Measurements from ENCODE around the gene TMC1. TPM values are rescaled to one million over a fixed set of nuclear protein-coding genes. Genes with fewer than 3 reads are reported as not detected.
"Not testable (repeated sequence)": the region's sequence is repeated elsewhere in the genome, so short reads cannot be mapped to it uniquely, and the experiment has no call there.

Gene TMC1
- total RNA-seq, 1 experiment from 2014 or later, result not detected

DNA sequence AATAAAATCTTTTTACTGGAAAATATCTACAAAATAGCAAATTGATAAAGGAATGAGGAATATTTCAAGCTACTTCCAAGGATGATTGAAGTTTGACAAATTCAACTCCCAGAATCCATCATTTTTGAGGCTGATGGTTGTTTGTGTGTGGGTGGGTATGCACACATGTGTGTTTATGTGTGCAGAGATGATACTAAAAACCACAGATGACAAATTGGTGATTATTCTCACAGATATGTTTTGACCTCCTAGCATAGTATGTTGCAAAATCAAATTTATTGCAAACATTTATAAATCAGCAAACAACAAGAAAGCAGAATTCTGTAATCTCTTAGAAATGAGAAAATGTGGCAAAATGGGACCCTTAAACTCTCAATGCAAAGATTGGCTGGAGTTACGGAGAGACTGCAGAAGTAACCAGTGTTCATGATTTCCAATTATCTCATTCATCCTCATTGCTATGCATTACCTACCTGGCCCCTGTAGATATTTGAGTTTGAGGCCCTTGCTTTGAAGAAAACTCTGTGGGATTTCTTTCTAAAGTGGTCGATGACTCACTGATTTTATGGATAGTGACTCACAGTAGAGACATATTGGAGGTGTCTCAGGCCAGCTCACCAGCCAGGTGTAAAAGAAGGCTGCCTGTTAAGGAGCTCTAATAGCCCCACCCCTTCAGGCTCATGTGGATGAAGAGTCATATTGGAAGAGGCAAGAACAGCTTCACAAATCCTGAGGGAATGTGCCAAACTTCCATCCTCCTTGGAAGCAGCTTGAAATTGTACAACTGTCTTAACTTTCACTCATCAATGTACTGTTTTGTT lies 44.6 kb upstream of the TMC1 start:
- Mint-ChIP-seq H3K36me3 (ENCODE audit: insufficient read depth, unreplicated experiment) (no peaks in the 10 kb centered on the region), H3K9me3 (ENCODE audit: unreplicated experiment) (no peaks in the 10 kb centered on the region), H3K4me1 (ENCODE audit: insufficient read depth, unreplicated experiment) (peaks cover 20% of the 10 kb centered on the region), H3K4me3 (ENCODE audit: unreplicated experiment) (no peak overlapping the region), H3K27me3 (ENCODE audit: insufficient read depth, unreplicated experiment) (no peaks in the 10 kb centered on the region), H3K27ac (ENCODE audit: low read depth, unreplicated experiment) (peak overlapping the region; percentile 95)
- peak; percentile 96 for DNase-seq (ENCODE audit: unreplicated experiment)
- POLR2A ChIA-PET, result interaction anchor here (0.6 to 6.2 kb wide), 18 partner anchors 11 to 184 kb away, joined by 3 to 72 read pairs (median 6); partner anchors contain the start of gene ZFAND5
- BruUV-seq (replicated peaks), result no TSS peak
- intact Hi-C loops (cut with micrococcal nuclease), result loop anchor here (1.0 to 5.0 kb wide), 3 partner anchors 65 to 112 kb away; partner anchors contain the start of gene ZFAND5
- TF ChIP-seq, protein P1, sequence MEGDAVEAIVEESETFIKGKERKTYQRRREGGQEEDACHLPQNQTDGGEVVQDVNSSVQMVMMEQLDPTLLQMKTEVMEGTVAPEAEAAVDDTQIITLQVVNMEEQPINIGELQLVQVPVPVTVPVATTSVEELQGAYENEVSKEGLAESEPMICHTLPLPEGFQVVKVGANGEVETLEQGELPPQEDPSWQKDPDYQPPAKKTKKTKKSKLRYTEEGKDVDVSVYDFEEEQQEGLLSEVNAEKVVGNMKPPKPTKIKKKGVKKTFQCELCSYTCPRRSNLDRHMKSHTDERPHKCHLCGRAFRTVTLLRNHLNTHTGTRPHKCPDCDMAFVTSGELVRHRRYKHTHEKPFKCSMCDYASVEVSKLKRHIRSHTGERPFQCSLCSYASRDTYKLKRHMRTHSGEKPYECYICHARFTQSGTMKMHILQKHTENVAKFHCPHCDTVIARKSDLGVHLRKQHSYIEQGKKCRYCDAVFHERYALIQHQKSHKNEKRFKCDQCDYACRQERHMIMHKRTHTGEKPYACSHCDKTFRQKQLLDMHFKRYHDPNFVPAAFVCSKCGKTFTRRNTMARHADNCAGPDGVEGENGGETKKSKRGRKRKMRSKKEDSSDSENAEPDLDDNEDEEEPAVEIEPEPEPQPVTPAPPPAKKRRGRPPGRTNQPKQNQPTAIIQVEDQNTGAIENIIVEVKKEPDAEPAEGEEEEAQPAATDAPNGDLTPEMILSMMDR (IDR thresholded peaks at IDR 0.05; ENCODE audit: unreplicated experiment), result no peak
- CTCF ChIA-PET, result interaction anchor here (0.7 to 1.5 kb wide), 3 partner anchors 43 to 115 kb away, joined by 3 to 4 read pairs (median 4); no protein-coding TSS in a partner anchor

DNA sequence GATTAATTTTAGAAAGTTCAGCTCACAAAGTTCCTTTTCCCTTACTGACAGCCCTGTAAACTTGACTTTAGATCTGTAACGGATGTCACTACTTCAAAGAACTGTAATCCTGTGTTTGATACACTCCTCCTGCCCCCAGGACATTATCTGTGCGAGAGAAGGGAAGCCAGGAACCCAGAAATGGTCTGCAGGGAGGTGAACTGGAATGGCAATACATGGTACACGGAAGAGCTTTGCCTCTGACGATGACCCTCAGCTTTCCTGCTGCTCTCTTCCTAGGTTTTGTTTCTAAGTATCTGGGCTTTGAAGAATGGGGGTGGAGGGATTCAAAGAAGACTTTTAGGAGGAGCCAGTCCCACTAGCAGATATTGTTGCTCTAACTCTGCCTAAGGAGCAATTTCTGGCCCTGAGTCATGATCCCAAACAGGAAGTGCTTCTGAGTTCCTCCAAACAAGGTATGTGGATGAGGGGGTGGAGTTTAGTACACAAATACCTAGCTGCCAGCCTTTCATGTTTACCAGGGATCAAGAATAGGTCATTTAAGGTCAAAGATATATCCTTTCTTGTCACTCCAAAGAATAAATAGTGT lies 43.4 kb upstream of the TMC1 start:
- intact Hi-C loops (cut with micrococcal nuclease), result loop anchor here (1.0 to 5.0 kb wide), 3 partner anchors 64 to 113 kb away; partner anchors contain the start of gene ZFAND5
- H3K4me1 Mint-ChIP-seq (ENCODE audit: insufficient read depth, unreplicated experiment), result peaks cover 20% of the 10 kb centered on the region
- H3K36me3 Mint-ChIP-seq (ENCODE audit: insufficient read depth, unreplicated experiment), result no peaks in the 10 kb centered on the region
- TF ChIP-seq, protein P1 (IDR thresholded peaks at IDR 0.05; ENCODE audit: unreplicated experiment), result no peak
- peak overlapping the region; percentile 95 for H3K27ac Mint-ChIP-seq (ENCODE audit: low read depth, unreplicated experiment)
- H3K4me3 Mint-ChIP-seq (ENCODE audit: unreplicated experiment), result peak overlapping the region; percentile 31
- no peaks in the 10 kb centered on the region for H3K27me3 Mint-ChIP-seq (ENCODE audit: insufficient read depth, unreplicated experiment)
- CTCF ChIA-PET, result interaction anchor here (0.6 to 1.5 kb wide), 5 partner anchors 13 to 114 kb away, joined by 3 to 5 read pairs (median 4); no protein-coding TSS in a partner anchor
- BruUV-seq (replicated peaks), result no TSS peak
- peak; percentile 86 for DNase-seq (ENCODE audit: unreplicated experiment)
- POLR2A ChIA-PET, result interaction anchor here (0.8 to 6.2 kb wide), 14 partner anchors 31 to 116 kb away, joined by 3 to 72 read pairs (median 6); partner anchors contain the start of gene ZFAND5
- no peaks in the 10 kb centered on the region for H3K9me3 Mint-ChIP-seq (ENCODE audit: unreplicated experiment)

DNA sequence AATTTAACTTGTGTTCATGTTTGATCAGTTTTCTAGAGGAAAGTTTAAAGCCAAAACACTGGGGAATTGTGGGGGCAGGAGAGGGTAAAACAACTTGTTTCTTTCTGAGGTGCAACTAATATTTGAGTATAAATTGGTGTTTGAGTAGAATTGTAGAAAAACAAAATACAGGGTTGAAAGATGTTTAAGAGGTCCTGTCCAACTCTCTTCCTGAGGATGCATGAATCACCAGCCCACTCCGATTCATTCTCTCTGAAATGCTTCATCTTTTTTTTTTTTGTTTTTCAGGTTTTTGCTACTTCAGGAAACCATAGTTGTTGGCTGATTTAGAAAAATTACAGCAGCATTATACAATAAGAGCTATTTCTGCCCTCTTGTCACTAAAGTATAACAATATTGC lies 42.4 kb upstream of the TMC1 start:
- no peak overlapping the region for H3K4me3 Mint-ChIP-seq (ENCODE audit: unreplicated experiment)
- ChIA-PET POLR2A (interaction anchor here (0.7 to 6.2 kb wide), 4 partner anchors 63 to 1613 kb away, joined by 3 to 72 read pairs (median 16); partner anchors contain the start of gene ZFAND5), CTCF (interaction anchor here (0.5 to 0.6 kb wide), 2 partner anchors 100 to 722 kb away, joined by 3 read pairs; no protein-coding TSS in a partner anchor)
- TF ChIP-seq, protein P1 (IDR thresholded peaks at IDR 0.05; ENCODE audit: unreplicated experiment), result no peak
- no TSS peak for BruUV-seq (replicated peaks)
- intact Hi-C loops (cut with micrococcal nuclease), result loop anchor here (5.0 kb wide), 1 partner anchor 63 kb away; no protein-coding TSS in a partner anchor
- H3K27me3 Mint-ChIP-seq (ENCODE audit: insufficient read depth, unreplicated experiment), result no peaks in the 10 kb centered on the region
- H3K36me3 Mint-ChIP-seq (ENCODE audit: insufficient read depth, unreplicated experiment), result no peaks in the 10 kb centered on the region
- no peak for DNase-seq (ENCODE audit: unreplicated experiment)
- no peak overlapping the region for H3K27ac Mint-ChIP-seq (ENCODE audit: low read depth, unreplicated experiment)
- H3K4me1 Mint-ChIP-seq (ENCODE audit: insufficient read depth, unreplicated experiment), result peaks cover 20% of the 10 kb centered on the region
- no peaks in the 10 kb centered on the region for H3K9me3 Mint-ChIP-seq (ENCODE audit: unreplicated experiment)

DNA sequence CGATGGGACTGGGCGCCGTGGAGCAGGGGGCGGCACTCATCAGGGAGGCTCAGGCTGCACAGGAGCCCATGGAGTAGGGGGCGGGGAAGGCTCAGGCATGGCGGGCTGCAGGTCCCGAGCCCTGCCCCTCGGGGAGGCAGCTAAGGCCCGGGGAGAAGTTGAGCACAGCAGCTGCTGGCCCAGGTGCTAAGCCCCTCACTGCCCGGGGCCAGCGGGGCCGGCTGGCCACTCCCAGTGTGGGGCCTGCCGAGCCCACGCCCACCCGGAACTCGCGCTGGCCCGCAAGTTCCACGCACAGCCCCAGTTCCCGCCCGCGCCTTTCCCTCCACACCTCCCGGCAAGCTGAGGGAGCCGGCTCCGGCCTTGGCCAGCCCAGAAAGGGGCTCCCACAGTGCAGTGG lies 41.1 kb upstream of the TMC1 start:
- H3K27ac Mint-ChIP-seq (ENCODE audit: low read depth, unreplicated experiment); H3K9me3 Mint-ChIP-seq (ENCODE audit: unreplicated experiment); DNase-seq (ENCODE audit: unreplicated experiment); H3K27me3 Mint-ChIP-seq (ENCODE audit: insufficient read depth, unreplicated experiment); H3K4me3 Mint-ChIP-seq (ENCODE audit: unreplicated experiment); H3K36me3 Mint-ChIP-seq (ENCODE audit: insufficient read depth, unreplicated experiment); CTCF ChIA-PET; intact Hi-C loops (cut with micrococcal nuclease); BruUV-seq (replicated peaks): not testable (repeated sequence)
- H3K4me1 Mint-ChIP-seq (ENCODE audit: insufficient read depth, unreplicated experiment), result peaks cover 20% of the 10 kb centered on the region
- POLR2A ChIA-PET, result interaction anchor here (0.7 kb wide), 1 partner anchor 34 kb away, joined by 3 read pairs; no protein-coding TSS in a partner anchor
